ENCODE measurements around the gene MAP1S. TPM values are rescaled to one million over a fixed set of nuclear protein-coding genes. Genes with fewer than 3 reads are reported as not detected.
"Not testable (repeated sequence)": the region's sequence is repeated elsewhere in the genome, so short reads cannot be mapped to it uniquely, and the experiment has no call there.

Gene MAP1S
- total RNA-seq, 1 experiment from 2014 or later, result 51.4 TPM

GRCh38 chr19:17778968-17779929, 60.0 kb downstream of the MAP1S start:
- H3K4me1 Mint-ChIP-seq (ENCODE audit: low read depth, unreplicated experiment), result no peaks in the 10 kb centered on the region
- Histone ChIP-seq H3K9me3 (no peaks in the 10 kb centered on the region), H3K36me3 (ENCODE audit: control insufficient read depth, insufficient read depth, low read length) (no peaks in the 10 kb centered on the region), H3K27me3 (replicated peaks; ENCODE audit: control insufficient read depth, insufficient read depth, low read length) (no peaks in the 10 kb centered on the region), H3K4me1 (no peaks in the 10 kb centered on the region), H3K4me3 (ENCODE audit: low read depth, low read length) (no peak overlapping the region)
- no peaks in the 10 kb centered on the region for H3K9me3 Mint-ChIP-seq (ENCODE audit: unreplicated experiment)
- no peak for TF ChIP-seq CTCF (IDR thresholded peaks at IDR 0.05; ENCODE audit: insufficient read depth in 1 of 2, low read depth in 1 of 2, low read length in 1 of 2, severe bottlenecking in 1 of 2, unreplicated experiment in 1 of 2)
- H3K36me3 Mint-ChIP-seq (ENCODE audit: insufficient read depth, unreplicated experiment), result peaks cover 6% of the 10 kb centered on the region
- DNase-seq, result no peak
- no peak overlapping the region for H3K27ac Mint-ChIP-seq (ENCODE audit: unreplicated experiment)
- no peaks in the 10 kb centered on the region for H3K27me3 Mint-ChIP-seq (ENCODE audit: insufficient read depth, unreplicated experiment)
- intact Hi-C loops (cut with micrococcal nuclease; ENCODE audit: unreplicated experiment), result no loop called here
- POLR2A ChIA-PET, result no interaction called here
- H3K4me3 Mint-ChIP-seq (ENCODE audit: unreplicated experiment), result no peak overlapping the region
- BruUV-seq (replicated peaks), result no TSS peak
- CTCF ChIA-PET, result interaction anchor here (0.6 kb wide), 1 partner anchor 10 kb away, joined by 3 read pairs; no protein-coding TSS in a partner anchor

GRCh38 chr19:17780781-17781180, 61.5 kb downstream of the MAP1S start:
- ChIA-PET CTCF (no interaction called here), POLR2A (no interaction called here)
- Histone ChIP-seq H3K9me3 (no peaks in the 10 kb centered on the region), H3K4me1 (no peaks in the 10 kb centered on the region), H3K4me3 (ENCODE audit: low read depth, low read length) (no peak overlapping the region), H3K27me3 (replicated peaks; ENCODE audit: control insufficient read depth, insufficient read depth, low read length) (no peaks in the 10 kb centered on the region), H3K36me3 (ENCODE audit: control insufficient read depth, insufficient read depth, low read length) (no peaks in the 10 kb centered on the region)
- no peaks in the 10 kb centered on the region for H3K9me3 Mint-ChIP-seq (ENCODE audit: unreplicated experiment)
- H3K4me1 Mint-ChIP-seq (ENCODE audit: low read depth, unreplicated experiment), result no peaks in the 10 kb centered on the region
- intact Hi-C loops (cut with micrococcal nuclease; ENCODE audit: unreplicated experiment), result no loop called here
- no peak for DNase-seq
- no TSS peak for BruUV-seq (replicated peaks)
- no peak for TF ChIP-seq CTCF (IDR thresholded peaks at IDR 0.05; ENCODE audit: insufficient read depth in 1 of 2, low read depth in 1 of 2, low read length in 1 of 2, severe bottlenecking in 1 of 2, unreplicated experiment in 1 of 2)
- H3K27ac Mint-ChIP-seq (ENCODE audit: unreplicated experiment), result no peak overlapping the region
- no peak overlapping the region for H3K4me3 Mint-ChIP-seq (ENCODE audit: unreplicated experiment)
- peaks cover 6% of the 10 kb centered on the region for H3K36me3 Mint-ChIP-seq (ENCODE audit: insufficient read depth, unreplicated experiment)
- no peaks in the 10 kb centered on the region for H3K27me3 Mint-ChIP-seq (ENCODE audit: insufficient read depth, unreplicated experiment)

- CTCF ChIA-PET; H3K27me3 Mint-ChIP-seq (ENCODE audit: insufficient read depth, unreplicated experiment); BruUV-seq (replicated peaks); DNase-seq; intact Hi-C loops (cut with micrococcal nuclease; ENCODE audit: unreplicated experiment); H3K4me3 Mint-ChIP-seq (ENCODE audit: unreplicated experiment); H3K4me1 ChIP-seq; POLR2A ChIA-PET; H3K36me3 ChIP-seq (ENCODE audit: control insufficient read depth, insufficient read depth, low read length); H3K36me3 Mint-ChIP-seq (ENCODE audit: insufficient read depth, unreplicated experiment); H3K9me3 Mint-ChIP-seq (ENCODE audit: unreplicated experiment); H3K9me3 ChIP-seq; H3K27ac Mint-ChIP-seq (ENCODE audit: unreplicated experiment); H3K27me3 ChIP-seq (replicated peaks; ENCODE audit: control insufficient read depth, insufficient read depth, low read length); H3K4me1 Mint-ChIP-seq (ENCODE audit: low read depth, unreplicated experiment); H3K4me3 ChIP-seq (ENCODE audit: low read depth, low read length): not testable (repeated sequence)
These were observed 64.4 kb downstream of the MAP1S start for GRCh38 chr19:17783721-17784120.

Other genes with a start within 250 kb of the MAP1S start
- 3.7 and 3.9 TPM in 2 replicates for gene SLC27A1, start 249.0 kb upstream of the MAP1S start, total RNA-seq (2022)
- 69.2 and 69.7 TPM in 2 replicates for gene PGLS, start 207.8 kb upstream of the MAP1S start, total RNA-seq (2022)
- gene COLGALT1, start 163.8 kb upstream of the MAP1S start, total RNA-seq (2022), result 80.1 and 81.9 TPM in 2 replicates
- gene UNC13A, start 31.1 kb upstream of the MAP1S start, total RNA-seq (2022), result 0.18 and 0.23 TPM in 2 replicates
- gene FCHO1, start 32.0 kb downstream of the MAP1S start, total RNA-seq (2022), result 0.35 and 0.39 TPM in 2 replicates
- 2.8 and 4.6 TPM in 2 replicates for gene B3GNT3, start 75.7 kb downstream of the MAP1S start, total RNA-seq (2022)
- not detected in 2 replicates for gene INSL3, start 102.0 kb downstream of the MAP1S start, total RNA-seq (2022)
- gene JAK3, start 128.5 kb downstream of the MAP1S start, total RNA-seq (2022), result not detected in 2 replicates
- gene RPL18A, start 140.4 kb downstream of the MAP1S start, total RNA-seq (2022), result 1,599 and 1,686 TPM in 2 replicates
- gene SLC5A5, start 152.5 kb downstream of the MAP1S start, total RNA-seq (2022), result 0.43 TPM in 1 of 2 replicates, not detected in the other
- 73.3 TPM in 2 replicates for gene CCDC124, start 213.5 kb downstream of the MAP1S start, total RNA-seq (2022)
- gene KCNN1, start 247.6 kb downstream of the MAP1S start, total RNA-seq (2022), result not detected in 2 replicates

Data from Caco-2 (cell line).